Endothelial cell of umbilical vein (primary cell): ENCODE results near the gene B4GALT6. TPM values are rescaled to one million over a fixed set of nuclear protein-coding genes. Genes with fewer than 3 reads are reported as not detected.

ENCODE experiments used
- BruUV-seq: library from RNA; stranded (reverse); fragments of 400-500 nt; replicated peaks from 2 replicates; lab custom pipeline; 2021; lab: Mats Ljungman, UMichigan
- CTCF ChIA-PET: fragments of 300-600, 350-600 bp; sonication (Branson Sonifier 250); formaldehyde crosslinking; loops from one replicate; lab custom pipeline; 2021; ENCODE audit warnings: antibody characterized with exemption, inconsistent platforms; lab: Charles Lee
- POLR2A ChIA-PET: fragments of 300-600, 350-600 bp; sonication (Branson Sonifier 250); formaldehyde crosslinking; loops from one replicate; lab custom pipeline; 2021; ENCODE audit warnings: antibody characterized with exemption, inconsistent platforms; lab: Charles Lee
- DNase-seq: peaks from one replicate; pipeline ENCODE4 v3.0.0-alpha.2; 2011; ENCODE audit warnings: low read depth, low spot score
- FAIRE-seq: peaks from 2 replicates; lab custom pipeline; 2011; peaks lifted over from hg19 to GRCh38; lab: Jason Lieb, UNC
- H2AFZ ChIP-seq: 2 replicates; pipeline ENCODE4 v1.6.0; 2012; ENCODE audit warnings: low read depth, low read length, control low read depth, inconsistent platforms
- H3K27ac ChIP-seq: 2 replicates; pipeline ENCODE4 v1.5.1; 2011; ENCODE audit warnings: low read depth, mild to moderate bottlenecking, control low read depth, low read length, moderate library complexity; ENCODE audit not compliant: insufficient read depth
- H3K27me3 ChIP-seq, 2 experiments: 2 replicates each; pipeline versions ENCODE4 v1.6.0 to v1.6.1; 2011; ENCODE audit warnings: low read length in 2 of 2, mixed read lengths in 1 of 2; ENCODE audit not compliant: control insufficient read depth in 2 of 2, insufficient read depth in 2 of 2
- H3K36me3 ChIP-seq, 2 experiments: 2 replicates in 1 of 2; 3 replicates in 1 of 2; pipeline ENCODE4 v1.5.1; 2011; ENCODE audit warnings: low read length in 2 of 2, mild to moderate bottlenecking in 1 of 2, moderate library complexity in 1 of 2; ENCODE audit not compliant: control insufficient read depth in 2 of 2, insufficient read depth in 2 of 2; ENCODE audit errors: extremely low read depth in 1 of 2
- H3K4me1 ChIP-seq: 3 replicates; pipeline ENCODE4 v1.5.1; 2011; ENCODE audit warnings: mild to moderate bottlenecking, low read length; ENCODE audit not compliant: control insufficient read depth, insufficient read depth; ENCODE audit errors: extremely low read depth
- H3K4me2 ChIP-seq: 2 replicates; pipeline ENCODE4 v1.6.1; 2011; ENCODE audit warnings: low read length, control low read depth, mixed read lengths; ENCODE audit not compliant: insufficient read depth
- H3K4me3 ChIP-seq, 3 experiments: fragments of 200-600 bp in 1 of 3; sonication (generic), shearing (Covaris generic) in 1 of 3; replicated peaks in 1 of 3; 2 replicates each; pipeline ENCODE4 v1.5.1; 2011 to 2016; ENCODE audit warnings: control low read depth in 3 of 3, low read length in 3 of 3, mild to moderate bottlenecking in 2 of 3, inconsistent platforms in 1 of 3, low read depth in 1 of 3, moderate library complexity in 1 of 3; ENCODE audit not compliant: insufficient read depth in 1 of 3
- H3K79me2 ChIP-seq: 2 replicates; pipeline ENCODE4 v1.6.0; 2012; ENCODE audit warnings: low read length, inconsistent platforms; ENCODE audit not compliant: control insufficient read depth, insufficient read depth
- H3K9ac ChIP-seq: replicated peaks from 2 replicates; pipeline ENCODE3; 2011; ENCODE audit warnings: low read length, control low read depth; ENCODE audit not compliant: insufficient read depth; ENCODE audit errors: extremely low read depth
- H3K9me1 ChIP-seq: replicated peaks from 3 replicates; pipeline ENCODE4 v1.6.0; 2011; ENCODE audit warnings: mild to moderate bottlenecking, low read length; ENCODE audit not compliant: control insufficient read depth, insufficient read depth; ENCODE audit errors: extremely low read depth
- H3K9me3 ChIP-seq: replicated peaks from 2 replicates; pipeline ENCODE4 v1.5.1; 2012; ENCODE audit warnings: low read length, inconsistent platforms; ENCODE audit not compliant: control insufficient read depth, insufficient read depth
- H4K20me1 ChIP-seq: replicated peaks from 2 replicates; pipeline ENCODE3; 2011; ENCODE audit warnings: mild to moderate bottlenecking, low read length; ENCODE audit not compliant: control insufficient read depth, insufficient read depth; ENCODE audit errors: extremely low read depth
- CTCF ChIP-seq, 2 donors: IDR thresholded peaks; 1 replicate in 1 of 2; 2 replicates in 1 of 2; pipeline ENCODE4 v1.5.1; 2011; ENCODE audit warnings: low read length in 2 of 2, mild to moderate bottlenecking in 2 of 2, moderate library complexity in 2 of 2, control low read depth in 1 of 2, inconsistent platforms in 1 of 2, low read depth in 1 of 2; ENCODE audit not compliant: insufficient read depth in 1 of 2; ENCODE audit errors: extremely low read depth in 1 of 2
- EZH2 ChIP-seq: IDR thresholded peaks from 2 replicates; pipeline ENCODE4 v1.6.1; 2012; ENCODE audit warnings: borderline replicate concordance, low read depth, mild to moderate bottlenecking, moderate library complexity, low read length, inconsistent platforms; ENCODE audit not compliant: severe bottlenecking
- FOS ChIP-seq: IDR thresholded peaks from 2 replicates; pipeline ENCODE4 v1.6.1; 2011; ENCODE audit warnings: mild to moderate bottlenecking, low read length, moderate library complexity, borderline replicate concordance; ENCODE audit not compliant: insufficient read depth
- GATA2 ChIP-seq: IDR thresholded peaks from 2 replicates; pipeline ENCODE4 v1.7.0; 2011; ENCODE audit warnings: low read depth, mild to moderate bottlenecking, moderate library complexity, mixed read lengths, low read length; ENCODE audit not compliant: insufficient read length, insufficient read depth
- POLR2A ChIP-seq: IDR thresholded peaks from 2 replicates; pipeline ENCODE4 v1.6.1; 2012; ENCODE audit warnings: low read depth, mild to moderate bottlenecking, control low read depth, low read length
- POLR2AphosphoS5 ChIP-seq: IDR thresholded peaks from 2 replicates; pipeline ENCODE4 v1.6.1; 2012; ENCODE audit warnings: low read depth, mild to moderate bottlenecking, control low read depth, low read length, moderate library complexity; ENCODE audit not compliant: insufficient read depth
- dilution Hi-C: fragments of 300-500 bp; cut with MboI; formaldehyde crosslinking; loops from one replicate; pipeline ENCODE4 v1.15.0; 2019; ENCODE audit warnings: low sequenced_read_pairs; ENCODE audit not compliant: extremely low pct_ligation_motif_present
- intact Hi-C: fragments of 100-400 bp; cut with micrococcal nuclease; formaldehyde crosslinking; loops from one replicate; pipeline ENCODE4 v1.10.0; 2022
- polyA plus RNA-seq, 4 experiments: library from polyadenylated mRNA; depleted of rRNA in 3 of 4; stranded (reverse) in 3 of 4; unstranded in 1 of 4; fragments of >200 nt; gene quantifications; 2 replicates each; pipeline versions ENCODE4 v1.2.1 to v1.2.3, GENCODE V29; 2011 to 2012; ENCODE audit warnings: missing spikeins in 1 of 4
- total RNA-seq: library from RNA; stranded (reverse); gene quantifications from 2 replicates; pipeline ENCODE4 v1.2.3, GENCODE V29; 2021

The B4GALT6 gene
- total and polyA plus RNA-seq, 2 donors (not counting 3 experiments of a cell fraction or from before 2014, with no cell fraction given): 3.9 to 24.2 TPM

GRCh38 chr18:31710826-31711225 lies 26.4 kb upstream of the B4GALT6 start:
- CTCF ChIA-PET: no interaction called here
- dilution Hi-C loops: no loop called here

More at GRCh38 chr18:31710826-31711225, 26.4 kb upstream of the B4GALT6 start:
- Histone ChIP-seq H3K9ac (no peak overlapping the region), H3K36me3 (no peaks in the 10 kb centered on the region), H3K4me2 (no peak overlapping the region), H3K4me3 (no peak overlapping the region), H3K27ac (no peak overlapping the region), H3K4me1 (no peaks in the 10 kb centered on the region), H3K9me1 (no peaks in the 10 kb centered on the region), H3K27me3 (peaks cover 0 to 2% of the 10 kb centered on the region in 2 experiments), H3K79me2 (no peaks in the 10 kb centered on the region), H2AFZ (no peak overlapping the region), H3K9me3 (no peaks in the 10 kb centered on the region), H4K20me1 (no peaks in the 10 kb centered on the region)
- FAIRE-seq (no peak), DNase-seq (no peak)
- TF ChIP-seq EZH2: no peak
- no peak for TF ChIP-seq POLR2AphosphoS5
- TF ChIP-seq CTCF (IDR thresholded peaks at IDR 0.05; ENCODE audit: extremely low read depth in 1 of 2, insufficient read depth in 1 of 2, low read depth in 1 of 2, low read length in 2 of 2): no peak
- no peak for TF ChIP-seq POLR2A
- TF ChIP-seq FOS: no peak
- no peak for TF ChIP-seq GATA2
- POLR2A ChIA-PET: no interaction called here
- intact Hi-C loops: no loop called here
- BruUV-seq: no TSS peak
